ENCODE results near the gene CR2.

- TF ChIP-seq CTCF (IDR thresholded peaks at IDR 0.05; ENCODE audit: low read length), result no peak
- TF ChIP-seq EZH2 (IDR thresholded peaks at IDR 0.05; ENCODE audit: borderline replicate concordance, low read length), result no peak
Measured at GRCh38 chr1:207474210-207474609, 20.1 kb downstream of the CR2 start.
